Coronary artery (tissue), 2 donors: ENCODE data around the gene FAM50A.

Experiments
- DNase-seq: peaks from one replicate; pipeline ENCODE4 v3.0.0-alpha.2; 2017; ENCODE audit warnings: low spot score
- H3K27ac ChIP-seq, 2 donors: fragments of 200-600 bp; sonication (generic); one replicate each; pipeline ENCODE4 v1.5.1; 2016 to 2019
- H3K4me3 ChIP-seq: fragments of 200-600 bp; sonication (generic); 2 replicates; pipeline ENCODE4 v1.5.1; 2016; ENCODE audit warnings: mild to moderate bottlenecking, moderate library complexity
- TF ChIP-seq, protein P1 (sequence below): fragments of 200-600 bp; sonication (generic); IDR thresholded peaks from one replicate; pipeline ENCODE4 v1.5.1; 2019; ENCODE audit warnings: antibody characterized with exemption

FAM50A gene

DNA sequence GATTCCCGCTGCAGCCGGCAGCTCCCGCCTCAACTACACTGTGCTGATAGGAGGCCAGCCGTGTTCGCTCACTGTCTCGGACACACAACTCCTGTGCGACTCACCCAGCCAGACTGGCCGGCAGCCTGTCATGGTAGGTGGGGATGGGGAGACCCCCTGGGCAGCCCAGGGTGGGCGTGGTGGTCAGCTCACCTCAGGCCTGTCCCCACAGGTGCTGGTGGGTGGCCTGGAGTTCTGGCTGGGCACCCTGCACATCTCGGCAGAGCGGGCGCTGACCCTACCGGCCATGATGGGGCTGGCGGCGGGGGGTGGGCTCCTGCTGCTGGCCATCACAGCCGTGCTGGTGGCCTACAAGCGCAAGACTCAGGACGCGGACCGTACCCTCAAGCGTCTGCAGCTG, 23.6 kb downstream of the FAM50A start:
- Histone ChIP-seq H3K27ac (no peak overlapping the region), H3K4me3 (no peak overlapping the region)
- no peak for DNase-seq
- TF ChIP-seq, protein P1, sequence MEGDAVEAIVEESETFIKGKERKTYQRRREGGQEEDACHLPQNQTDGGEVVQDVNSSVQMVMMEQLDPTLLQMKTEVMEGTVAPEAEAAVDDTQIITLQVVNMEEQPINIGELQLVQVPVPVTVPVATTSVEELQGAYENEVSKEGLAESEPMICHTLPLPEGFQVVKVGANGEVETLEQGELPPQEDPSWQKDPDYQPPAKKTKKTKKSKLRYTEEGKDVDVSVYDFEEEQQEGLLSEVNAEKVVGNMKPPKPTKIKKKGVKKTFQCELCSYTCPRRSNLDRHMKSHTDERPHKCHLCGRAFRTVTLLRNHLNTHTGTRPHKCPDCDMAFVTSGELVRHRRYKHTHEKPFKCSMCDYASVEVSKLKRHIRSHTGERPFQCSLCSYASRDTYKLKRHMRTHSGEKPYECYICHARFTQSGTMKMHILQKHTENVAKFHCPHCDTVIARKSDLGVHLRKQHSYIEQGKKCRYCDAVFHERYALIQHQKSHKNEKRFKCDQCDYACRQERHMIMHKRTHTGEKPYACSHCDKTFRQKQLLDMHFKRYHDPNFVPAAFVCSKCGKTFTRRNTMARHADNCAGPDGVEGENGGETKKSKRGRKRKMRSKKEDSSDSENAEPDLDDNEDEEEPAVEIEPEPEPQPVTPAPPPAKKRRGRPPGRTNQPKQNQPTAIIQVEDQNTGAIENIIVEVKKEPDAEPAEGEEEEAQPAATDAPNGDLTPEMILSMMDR, result no peak

DNA sequence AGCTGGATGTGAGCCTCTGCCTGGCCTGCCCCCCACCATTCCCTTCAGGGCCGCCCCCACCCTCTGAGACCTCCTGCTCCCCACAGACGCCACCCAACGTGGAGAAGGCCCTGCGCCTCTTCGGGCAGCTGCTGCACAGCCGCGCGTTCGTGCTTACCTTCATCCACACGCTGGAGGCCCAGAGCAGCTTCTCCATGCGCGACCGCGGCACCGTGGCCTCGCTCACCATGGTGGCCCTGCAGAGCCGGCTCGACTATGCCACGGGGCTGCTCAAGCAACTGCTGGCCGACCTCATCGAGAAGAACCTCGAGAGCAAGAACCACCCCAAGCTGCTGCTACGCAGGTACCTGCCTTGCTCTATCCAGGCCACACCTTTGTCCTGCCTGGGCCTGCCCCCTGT, 24.3 kb downstream of the FAM50A start:
- TF ChIP-seq, protein P1, result no peak
- no peak for DNase-seq
- no peak overlapping the region for H3K27ac ChIP-seq
- no peak overlapping the region for H3K4me3 ChIP-seq

GRCh38 chrX:154469114-154469513, 25.2 kb downstream of the FAM50A start:
- no peak for DNase-seq
- no peak overlapping the region for H3K4me3 ChIP-seq
- TF ChIP-seq, protein P1, result no peak
- H3K27ac ChIP-seq, result no peak overlapping the region

- Histone ChIP-seq H3K4me3 (no peak overlapping the region), H3K27ac (no peak overlapping the region)
- TF ChIP-seq, protein P1, result no peak
- no peak for DNase-seq
These were observed 25.9 kb downstream of the FAM50A start for GRCh38 chrX:154469880-154470279.

DNA sequence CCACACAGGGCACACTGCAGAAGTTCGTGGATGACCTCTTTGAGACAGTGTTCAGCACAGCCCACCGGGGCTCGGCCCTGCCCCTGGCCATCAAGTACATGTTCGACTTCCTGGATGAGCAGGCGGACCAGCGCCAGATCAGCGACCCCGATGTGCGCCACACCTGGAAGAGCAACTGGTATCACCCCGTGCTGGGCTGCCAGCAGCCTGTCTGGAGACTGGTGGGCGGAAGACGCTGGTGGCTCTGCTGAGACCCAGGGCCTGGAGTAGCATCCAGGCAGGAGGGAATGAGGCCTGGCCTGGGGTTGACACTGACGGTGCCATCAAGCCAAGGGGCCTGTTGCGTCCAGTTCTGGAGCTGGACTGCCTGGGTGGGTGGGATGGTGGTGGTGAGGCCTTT, 26.5 kb downstream of the FAM50A start:
- no peak overlapping the region for H3K27ac ChIP-seq
- no peak for DNase-seq
- TF ChIP-seq, protein P1, result no peak
- H3K4me3 ChIP-seq, result no peak overlapping the region

- no peak overlapping the region for H3K27ac ChIP-seq
- TF ChIP-seq, protein P1, result no peak
- no peak overlapping the region for H3K4me3 ChIP-seq
- DNase-seq, result no peak
These were observed 27.1 kb downstream of the FAM50A start for GRCh38 chrX:154470914-154471568.

DNA sequence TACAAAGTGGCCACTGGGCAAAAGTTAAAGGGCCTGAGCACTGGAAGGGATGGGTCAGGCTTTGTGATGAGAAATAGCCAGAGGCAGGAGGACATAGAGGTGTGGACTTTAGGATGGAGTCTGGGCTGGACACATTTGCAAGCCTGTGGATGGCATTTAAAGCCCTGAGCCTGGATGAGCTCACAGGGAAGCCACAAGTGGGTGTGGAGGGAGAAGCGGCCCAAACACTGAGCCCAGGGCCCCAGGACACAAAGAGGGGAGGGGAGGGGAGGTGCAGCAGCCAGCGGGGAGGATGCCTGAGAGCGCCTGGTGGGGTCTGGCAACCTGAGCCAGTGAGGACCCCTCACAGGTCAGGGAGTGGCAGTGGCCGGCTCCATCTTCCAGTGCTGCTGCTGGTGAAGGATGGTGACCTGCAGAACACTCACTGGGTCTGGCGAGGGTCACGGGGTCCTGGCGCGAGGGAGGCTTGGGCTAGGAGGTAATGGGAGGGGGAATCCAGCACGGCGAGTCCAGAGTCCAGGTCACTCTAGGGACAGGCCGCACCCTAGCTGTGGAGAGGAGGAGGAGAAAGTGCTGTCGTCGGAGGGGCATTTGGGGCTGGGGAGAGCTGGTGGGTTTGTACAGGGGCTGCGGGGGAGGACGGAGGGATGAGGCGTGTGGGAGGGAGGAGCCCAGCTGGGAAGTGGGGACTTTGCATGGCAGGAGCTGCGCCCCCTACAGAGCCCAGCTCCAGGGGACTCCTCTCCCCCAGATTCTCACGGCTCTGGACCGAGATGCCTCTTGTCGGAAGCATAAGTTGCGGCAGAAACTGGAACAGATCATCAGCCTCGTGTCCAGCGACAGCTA, 28.1 kb downstream of the FAM50A start:
- no peak for DNase-seq
- no peak overlapping the region for H3K27ac ChIP-seq
- TF ChIP-seq, protein P1, result no peak
- no peak overlapping the region for H3K4me3 ChIP-seq
